GM23338 (cell line): ENCODE results near the gene RAB11FIP4. TPM values are rescaled to one million over a fixed set of nuclear protein-coding genes. Genes with fewer than 3 reads are reported as not detected.

Experiments
- ATAC-seq: fragments of 200-7000 bp; cut with Tn5 transposase; 3 replicates; pipeline ENCODE4 v1.9.1; 2020
- DNase-seq: peaks from one replicate; pipeline ENCODE4 v3.0.0-alpha.2; 2015; ENCODE audit warnings: low spot score
- H2AFZ ChIP-seq: fragments of 200-600 bp; sonication (generic); 2 replicates; pipeline ENCODE4 v1.8.0; 2016; ENCODE audit warnings: antibody characterized with exemption, mild to moderate bottlenecking, moderate library complexity
- H3F3A ChIP-seq: fragments of 200-600 bp; sonication (generic); replicated peaks from 2 replicates; pipeline ENCODE4 v1.8.0; 2017; ENCODE audit warnings: antibody characterized with exemption, mixed run types, low read depth
- H3K27ac ChIP-seq: fragments of 200-600 bp; sonication (generic); 2 replicates; pipeline ENCODE4 v1.6.1; 2016; ENCODE audit warnings: low read depth
- H3K27me3 ChIP-seq: fragments of 200-600 bp; sonication (generic); 2 replicates; pipeline ENCODE4 v1.8.0; 2016; ENCODE audit warnings: mild to moderate bottlenecking, mixed run types, moderate library complexity; ENCODE audit not compliant: insufficient read depth
- H3K36me3 ChIP-seq: fragments of 200-600 bp; sonication (generic); 2 replicates; pipeline ENCODE4 v1.8.0; 2016; ENCODE audit warnings: mild to moderate bottlenecking; ENCODE audit not compliant: insufficient read depth
- H3K4me1 ChIP-seq: fragments of 200-600 bp; sonication (generic); 2 replicates; pipeline ENCODE4 v1.8.0; 2016; ENCODE audit warnings: mild to moderate bottlenecking, moderate library complexity; ENCODE audit not compliant: insufficient read depth
- H3K4me2 ChIP-seq: fragments of 200-600 bp; sonication (generic); 2 replicates; pipeline ENCODE4 v1.7.1; 2017; ENCODE audit warnings: mixed run types
- H3K4me3 ChIP-seq: fragments of 200-600 bp; sonication (generic); 2 replicates; pipeline ENCODE4 v1.6.1; 2016; ENCODE audit warnings: mixed run types
- H3K79me2 ChIP-seq: fragments of 200-600 bp; sonication (generic); replicated peaks from 2 replicates; pipeline ENCODE4 v1.8.0; 2017; ENCODE audit warnings: mild to moderate bottlenecking; ENCODE audit not compliant: insufficient read depth
- H3K9me2 ChIP-seq: fragments of 200-600 bp; sonication (generic); 2 replicates; pipeline ENCODE4 v1.8.0; 2017; ENCODE audit not compliant: insufficient read depth
- H4K20me1 ChIP-seq: fragments of 200-600 bp; sonication (generic); replicated peaks from 2 replicates; pipeline ENCODE4 v1.8.0; 2017; ENCODE audit warnings: mild to moderate bottlenecking; ENCODE audit not compliant: insufficient read depth
- H3K27ac Mint-ChIP-seq: 2 replicates; pipeline ENCODE4 v1.8.0; 2020; ENCODE audit warnings: inconsistent platforms, mild to moderate bottlenecking, moderate library complexity, mixed read lengths
- H3K27me3 Mint-ChIP-seq: 3 replicates; pipeline ENCODE4 v1.8.0; 2022; ENCODE audit warnings: low read depth, mild to moderate bottlenecking, moderate library complexity, mixed read lengths, inconsistent platforms; ENCODE audit not compliant: insufficient read depth, poor library complexity
- H3K36me3 Mint-ChIP-seq: 3 replicates; pipeline ENCODE4 v1.8.0; 2021; ENCODE audit warnings: low read depth, mild to moderate bottlenecking, inconsistent platforms, moderate library complexity, mixed read lengths
- H3K4me1 Mint-ChIP-seq: 3 replicates; pipeline ENCODE4 v1.8.0; 2020; ENCODE audit warnings: mild to moderate bottlenecking, inconsistent platforms, mixed read lengths
- H3K4me3 Mint-ChIP-seq: 3 replicates; pipeline ENCODE4 v1.8.0; 2021; ENCODE audit warnings: moderate library complexity, mild to moderate bottlenecking, inconsistent platforms, mixed read lengths
- H3K9me3 Mint-ChIP-seq: 3 replicates; pipeline ENCODE4 v1.8.0; 2020; ENCODE audit warnings: moderate library complexity, mild to moderate bottlenecking, inconsistent platforms, mixed read lengths
- CREB1 ChIP-seq: fragments of 250-450 bp; sonication (Bioruptor Pico); IDR thresholded peaks from 2 replicates; pipeline ENCODE4 v1.5.0; 2020; ENCODE audit warnings: low read depth, mild to moderate bottlenecking, moderate library complexity
- CTCF ChIP-seq, 2 experiments: fragments of 200-600 bp in 1 of 2; sonication (generic) in 1 of 2; conservative IDR thresholded peaks; 2 replicates each; pipeline versions ENCODE4 v1.5.1 to v1.6.1; 2016 to 2017; ENCODE audit warnings: antibody characterized with exemption in 2 of 2, low read depth in 2 of 2, mild to moderate bottlenecking in 2 of 2, moderate library complexity in 1 of 2
- ETS1 ChIP-seq: IDR thresholded peaks from 2 replicates; pipeline ENCODE4 v1.6.1; 2016; ENCODE audit warnings: antibody characterized with exemption
- EZH2 ChIP-seq: fragments of 200-600 bp; sonication (generic); IDR thresholded peaks from one replicate; pipeline ENCODE4 v1.8.0; 2017; ENCODE audit warnings: antibody characterized with exemption, mild to moderate bottlenecking, low read depth; ENCODE audit not compliant: unreplicated experiment
- JUNB ChIP-seq: IDR thresholded peaks from one replicate; pipeline ENCODE4 v1.6.1; 2016; ENCODE audit warnings: antibody characterized with exemption; ENCODE audit not compliant: unreplicated experiment
- NANOG ChIP-seq: IDR thresholded peaks from 2 replicates; pipeline ENCODE4 v1.6.1; 2016; ENCODE audit warnings: antibody characterized with exemption, borderline replicate concordance
- POLR2AphosphoS5 ChIP-seq: IDR thresholded peaks from 2 replicates; pipeline ENCODE4 v1.6.1; 2016; ENCODE audit warnings: antibody characterized with exemption, low read depth
- STAT1 ChIP-seq: IDR thresholded peaks from one replicate; pipeline ENCODE4 v1.6.1; 2016; ENCODE audit warnings: antibody characterized with exemption; ENCODE audit not compliant: unreplicated experiment
- ZNF331 ChIP-seq: fragments of 250-450 bp; sonication (Bioruptor Pico); IDR thresholded peaks from 2 replicates; pipeline ENCODE4 v1.5.0; 2020; ENCODE audit warnings: low read depth, mild to moderate bottlenecking, moderate library complexity
- polyA plus RNA-seq: library from polyadenylated mRNA; unstranded; fragments of >200 nt; fragmentation: Nextera tagmentation; extraction: Ambion mirVana; gene quantifications from 2 replicates; pipeline ENCODE4 v1.2.1, GENCODE V29; 2016
- total RNA-seq: library from RNA; depleted of rRNA; stranded (reverse); fragments of >200 nt; shearing (Covaris generic); gene quantifications from 2 replicates; pipeline ENCODE4 v1.2.3, GENCODE V29; 2014
- TF ChIP-seq, protein P1 (sequence below): fragments of 250-450 bp; sonication (Bioruptor Pico); IDR thresholded peaks from 2 replicates; pipeline ENCODE4 v1.5.0; 2020; ENCODE audit warnings: mild to moderate bottlenecking, moderate library complexity

Gene RAB11FIP4
- total and polyA plus RNA-seq, 2 experiments from 2014 or later = 26.0 to 65.6 TPM

GRCh38 chr17:31585280-31585630 is 193.8 kb downstream of the RAB11FIP4 start:
- DNase-seq (no peak), ATAC-seq (no peak)
- no peak overlapping the region for H3K4me2 ChIP-seq
- no peaks in the 10 kb centered on the region for H4K20me1 ChIP-seq
- no peaks in the 10 kb centered on the region for H3K4me1 Mint-ChIP-seq
- H3K79me2 ChIP-seq = no peaks in the 10 kb centered on the region
- no peak overlapping the region for H3K4me3 Mint-ChIP-seq
- H3K27ac Mint-ChIP-seq = no peak overlapping the region
- no peaks in the 10 kb centered on the region for H3K36me3 ChIP-seq
- H3K9me2 ChIP-seq = peaks cover 8% of the 10 kb centered on the region; the same call in 1 of the 2 replicates
- H2AFZ ChIP-seq = no peak overlapping the region
- no peak overlapping the region for H3K27ac ChIP-seq
- no peaks in the 10 kb centered on the region for H3F3A ChIP-seq
- H3K27me3 ChIP-seq = no peaks in the 10 kb centered on the region
- H3K4me3 ChIP-seq = no peak overlapping the region
- H3K4me1 ChIP-seq = no peaks in the 10 kb centered on the region
- H3K27me3 Mint-ChIP-seq = peaks cover 3% of the 10 kb centered on the region
- TF ChIP-seq ZNF331 (no peak), CREB1 (CRISPR knock-in tag) (no peak), CTCF (conservative IDR thresholded peaks at IDR 0.05; ENCODE audit: low read depth in 2 of 2) (no peak), JUNB (no peak), ETS1 (no peak), STAT1 (no peak), EZH2 (no peak), NANOG (no peak), POLR2AphosphoS5 (no peak)
- TF ChIP-seq, protein P1, sequence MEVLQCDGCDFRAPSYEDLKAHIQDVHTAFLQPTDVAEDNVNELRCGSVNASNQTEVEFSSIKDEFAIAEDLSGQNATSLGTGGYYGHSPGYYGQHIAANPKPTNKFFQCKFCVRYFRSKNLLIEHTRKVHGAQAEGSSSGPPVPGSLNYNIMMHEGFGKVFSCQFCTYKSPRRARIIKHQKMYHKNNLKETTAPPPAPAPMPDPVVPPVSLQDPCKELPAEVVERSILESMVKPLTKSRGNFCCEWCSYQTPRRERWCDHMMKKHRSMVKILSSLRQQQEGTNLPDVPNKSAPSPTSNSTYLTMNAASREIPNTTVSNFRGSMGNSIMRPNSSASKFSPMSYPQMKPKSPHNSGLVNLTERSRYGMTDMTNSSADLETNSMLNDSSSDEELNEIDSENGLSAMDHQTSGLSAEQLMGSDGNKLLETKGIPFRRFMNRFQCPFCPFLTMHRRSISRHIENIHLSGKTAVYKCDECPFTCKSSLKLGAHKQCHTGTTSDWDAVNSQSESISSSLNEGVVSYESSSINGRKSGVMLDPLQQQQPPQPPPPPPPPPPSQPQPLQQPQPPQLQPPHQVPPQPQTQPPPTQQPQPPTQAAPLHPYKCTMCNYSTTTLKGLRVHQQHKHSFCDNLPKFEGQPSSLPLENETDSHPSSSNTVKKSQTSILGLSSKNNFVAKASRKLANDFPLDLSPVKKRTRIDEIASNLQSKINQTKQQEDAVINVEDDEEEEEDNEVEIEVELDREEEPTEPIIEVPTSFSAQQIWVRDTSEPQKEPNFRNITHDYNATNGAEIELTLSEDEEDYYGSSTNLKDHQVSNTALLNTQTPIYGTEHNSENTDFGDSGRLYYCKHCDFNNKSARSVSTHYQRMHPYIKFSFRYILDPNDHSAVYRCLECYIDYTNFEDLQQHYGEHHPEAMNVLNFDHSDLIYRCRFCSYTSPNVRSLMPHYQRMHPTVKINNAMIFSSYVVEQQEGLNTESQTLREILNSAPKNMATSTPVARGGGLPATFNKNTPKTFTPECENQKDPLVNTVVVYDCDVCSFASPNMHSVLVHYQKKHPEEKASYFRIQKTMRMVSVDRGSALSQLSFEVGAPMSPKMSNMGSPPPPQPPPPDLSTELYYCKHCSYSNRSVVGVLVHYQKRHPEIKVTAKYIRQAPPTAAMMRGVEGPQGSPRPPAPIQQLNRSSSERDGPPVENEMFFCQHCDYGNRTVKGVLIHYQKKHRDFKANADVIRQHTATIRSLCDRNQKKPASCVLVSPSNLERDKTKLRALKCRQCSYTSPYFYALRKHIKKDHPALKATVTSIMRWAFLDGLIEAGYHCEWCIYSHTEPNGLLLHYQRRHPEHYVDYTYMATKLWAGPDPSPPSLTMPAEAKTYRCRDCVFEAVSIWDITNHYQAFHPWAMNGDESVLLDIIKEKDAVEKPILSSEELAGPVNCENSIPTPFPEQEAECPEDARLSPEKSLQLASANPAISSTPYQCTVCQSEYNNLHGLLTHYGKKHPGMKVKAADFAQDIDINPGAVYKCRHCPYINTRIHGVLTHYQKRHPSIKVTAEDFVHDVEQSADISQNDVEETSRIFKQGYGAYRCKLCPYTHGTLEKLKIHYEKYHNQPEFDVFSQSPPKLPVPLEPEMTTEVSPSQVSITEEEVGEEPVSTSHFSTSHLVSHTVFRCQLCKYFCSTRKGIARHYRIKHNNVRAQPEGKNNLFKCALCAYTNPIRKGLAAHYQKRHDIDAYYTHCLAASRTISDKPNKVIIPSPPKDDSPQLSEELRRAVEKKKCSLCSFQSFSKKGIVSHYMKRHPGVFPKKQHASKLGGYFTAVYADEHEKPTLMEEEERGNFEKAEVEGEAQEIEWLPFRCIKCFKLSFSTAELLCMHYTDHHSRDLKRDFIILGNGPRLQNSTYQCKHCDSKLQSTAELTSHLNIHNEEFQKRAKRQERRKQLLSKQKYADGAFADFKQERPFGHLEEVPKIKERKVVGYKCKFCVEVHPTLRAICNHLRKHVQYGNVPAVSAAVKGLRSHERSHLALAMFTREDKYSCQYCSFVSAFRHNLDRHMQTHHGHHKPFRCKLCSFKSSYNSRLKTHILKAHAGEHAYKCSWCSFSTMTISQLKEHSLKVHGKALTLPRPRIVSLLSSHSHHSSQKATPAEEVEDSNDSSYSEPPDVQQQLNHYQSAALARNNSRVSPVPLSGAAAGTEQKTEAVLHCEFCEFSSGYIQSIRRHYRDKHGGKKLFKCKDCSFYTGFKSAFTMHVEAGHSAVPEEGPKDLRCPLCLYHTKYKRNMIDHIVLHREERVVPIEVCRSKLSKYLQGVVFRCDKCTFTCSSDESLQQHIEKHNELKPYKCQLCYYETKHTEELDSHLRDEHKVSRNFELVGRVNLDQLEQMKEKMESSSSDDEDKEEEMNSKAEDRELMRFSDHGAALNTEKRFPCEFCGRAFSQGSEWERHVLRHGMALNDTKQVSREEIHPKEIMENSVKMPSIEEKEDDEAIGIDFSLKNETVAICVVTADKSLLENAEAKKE = no peak
- H3K36me3 Mint-ChIP-seq = no peaks in the 10 kb centered on the region
- no peaks in the 10 kb centered on the region for H3K9me3 Mint-ChIP-seq
